ENCODE measurements around the gene SCUBE1.

- TF ChIP-seq CTCF (conservative IDR thresholded peaks at IDR 0.05; ENCODE audit: low read length): no peak
- TF ChIP-seq EZH2phosphoT487 (IDR thresholded peaks at IDR 0.05; ENCODE audit: borderline replicate concordance): no peak
Observed at GRCh38 chr22:43152357-43153071, 190.7 kb downstream of the SCUBE1 start.

Measured in Loucy (cell line).